Activated T-helper 1 cell treated with Interleukin-2 at 50 U/mL for 16 hours (primary cell): ENCODE results near the gene HECTD1.
"Not testable (repeated sequence)": the region's sequence is repeated elsewhere in the genome, so short reads cannot be mapped to it uniquely, and the experiment has no call there.

ENCODE experiments used
- DNase-seq: peaks from one replicate; pipeline ENCODE4 v3.0.0-alpha.2; 2020; ENCODE audit warnings: low read depth

HECTD1 gene

DNA sequence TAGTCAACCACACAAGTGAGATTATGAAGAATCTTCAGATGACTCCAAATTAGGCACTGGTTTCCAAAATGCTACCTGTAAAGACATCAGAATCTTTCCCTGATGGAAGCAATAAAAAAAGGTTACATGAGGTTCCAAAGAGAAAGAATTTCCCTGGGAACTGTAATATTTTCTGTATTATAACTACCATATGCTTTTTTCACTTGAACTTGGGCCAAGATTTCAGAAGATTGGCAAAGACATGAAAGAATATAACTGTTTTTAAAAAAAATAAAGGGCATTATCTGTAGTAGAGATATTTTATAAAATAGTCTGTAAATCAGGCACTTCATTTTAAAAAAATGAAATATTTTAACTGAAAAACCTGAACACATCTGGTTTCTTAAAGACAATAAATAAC, 12.9 kb downstream of the HECTD1 start:
- DNase-seq = no peak

GRCh38 chr14:31194095-31194494, 13.5 kb downstream of the HECTD1 start:
- DNase-seq = no peak

DNA sequence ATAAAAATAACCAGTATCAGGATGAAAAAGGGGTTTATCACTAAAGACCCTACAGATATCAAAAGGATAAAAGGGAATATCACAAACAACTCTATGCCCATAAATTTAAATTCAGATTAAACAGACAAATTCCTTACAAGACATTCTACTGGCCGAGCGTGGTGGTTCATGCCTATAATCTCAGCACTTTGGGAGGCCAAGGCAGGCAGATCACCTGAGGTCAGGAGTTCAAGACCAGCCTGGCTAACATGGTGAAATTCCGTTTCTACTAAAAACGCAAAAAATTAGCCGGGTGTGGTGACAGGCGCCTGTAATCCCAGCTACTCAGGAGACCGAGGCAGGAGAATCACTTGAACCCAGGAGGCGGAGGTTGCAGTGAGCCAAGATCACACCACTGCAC, 15.0 kb downstream of the HECTD1 start:
- DNase-seq = not testable (repeated sequence)

- no peak for DNase-seq
Measured at GRCh38 chr14:31190717-31191263, 16.8 kb downstream of the HECTD1 start.

DNA sequence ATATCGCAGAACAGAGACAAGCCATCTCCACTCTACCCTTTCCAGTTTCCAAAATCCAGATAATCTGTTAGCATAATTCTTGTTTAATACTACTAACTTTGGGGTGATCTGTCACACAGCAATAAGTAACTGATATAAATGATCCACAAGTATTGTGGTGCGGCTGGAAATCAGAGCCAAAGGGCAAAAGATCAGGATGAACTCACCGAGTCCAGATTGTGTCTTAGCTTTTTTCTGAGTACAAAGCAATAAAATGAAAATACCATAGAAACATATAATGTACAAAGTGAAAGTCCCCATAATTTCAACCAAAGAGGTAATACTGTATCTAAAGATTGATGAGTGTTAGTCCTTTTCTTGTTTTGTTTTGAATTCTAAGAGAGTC, 17.4 kb downstream of the HECTD1 start:
- no peak for DNase-seq

DNA sequence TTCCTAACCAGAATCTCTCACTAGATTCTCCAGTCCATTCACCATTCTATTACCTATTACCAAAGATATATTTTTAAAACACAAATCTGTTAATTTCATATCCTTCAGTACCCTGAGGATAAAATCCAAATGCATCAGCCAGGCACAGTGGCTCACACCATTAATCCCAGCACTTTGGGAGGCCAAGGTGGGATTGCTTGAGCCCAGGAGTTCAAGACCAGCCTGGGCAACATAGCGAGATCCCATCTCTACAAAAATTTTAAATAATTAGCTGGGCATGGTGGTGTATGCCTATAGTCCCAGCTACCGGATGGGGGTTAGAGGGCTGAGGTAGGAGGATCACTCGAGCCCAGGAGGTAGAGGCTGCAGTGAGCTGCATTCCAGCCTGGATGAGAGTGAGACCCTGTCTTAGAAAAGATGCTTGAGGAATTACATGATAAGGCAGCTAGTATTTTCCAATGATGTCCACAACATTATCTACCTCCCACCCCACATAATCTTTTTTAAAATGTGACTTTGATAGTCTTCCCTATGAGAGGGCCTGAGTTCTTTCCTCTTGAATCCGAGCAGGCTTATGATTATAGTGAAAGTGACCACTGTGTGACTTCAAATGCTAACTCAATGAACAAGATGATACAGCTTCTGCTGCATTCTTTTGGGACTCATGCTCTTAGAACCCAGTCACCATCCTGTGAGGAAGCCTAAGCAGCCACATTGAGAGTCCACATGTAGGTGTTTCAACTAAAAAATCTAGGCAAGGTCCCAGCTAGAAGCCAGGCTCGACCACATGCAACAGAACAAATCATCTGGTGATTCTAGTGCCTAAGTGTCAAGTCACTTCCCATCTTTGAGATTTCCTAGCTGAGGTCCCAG, 18.0 kb downstream of the HECTD1 start:
- no peak for DNase-seq

GRCh38 chr14:31188744-31189143, 18.8 kb downstream of the HECTD1 start:
- DNase-seq = no peak

- not testable (repeated sequence) for DNase-seq
Measured at GRCh38 chr14:31182016-31182415, 25.6 kb downstream of the HECTD1 start.

GRCh38 chr14:31181271-31181670, 26.3 kb downstream of the HECTD1 start:
- DNase-seq = no peak

- no peak for DNase-seq
Measured at GRCh38 chr14:31180299-31181051, 27.1 kb downstream of the HECTD1 start.

DNA sequence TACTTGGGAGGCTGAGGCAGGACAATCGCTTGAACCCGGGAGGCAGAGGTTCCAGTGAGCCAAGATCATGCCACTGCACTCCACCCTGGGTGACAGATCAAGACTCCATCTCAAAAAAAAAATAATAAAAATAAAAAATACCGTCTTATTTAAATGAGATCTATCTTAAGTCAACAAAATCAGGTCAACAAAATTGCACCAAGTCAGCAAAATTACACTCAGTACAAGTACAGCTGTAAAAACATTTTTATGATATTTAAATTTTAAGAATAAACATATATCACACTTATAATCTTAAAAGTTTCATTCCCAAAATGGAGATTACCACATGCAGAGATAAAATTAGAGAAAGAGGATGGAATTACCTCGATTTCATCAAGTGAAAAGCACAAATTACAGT, 33.2 kb downstream of the HECTD1 start:
- no peak for DNase-seq

GRCh38 chr14:31173120-31173837, 34.3 kb downstream of the HECTD1 start:
- DNase-seq = no peak

- DNase-seq = no peak
Measured at GRCh38 chr14:31172084-31172483, 35.5 kb downstream of the HECTD1 start.

DNA sequence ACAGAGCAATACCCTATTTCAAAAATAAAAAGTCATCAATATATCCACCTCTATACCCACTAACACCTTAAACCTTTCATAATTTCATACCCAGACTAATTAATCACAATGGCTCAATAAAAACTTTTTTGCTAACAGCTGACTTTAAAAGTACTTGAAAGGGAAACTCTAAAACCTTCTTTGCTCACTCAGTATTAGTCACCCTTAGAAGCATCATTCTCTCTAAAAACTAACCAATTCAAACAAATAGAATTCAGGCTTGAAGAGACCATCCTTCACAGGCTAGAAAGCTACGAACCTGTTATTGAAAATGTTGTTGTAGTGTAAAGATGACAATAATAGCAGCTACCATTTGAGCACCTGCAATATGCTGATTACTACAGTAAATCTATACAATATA, 37.2 kb downstream of the HECTD1 start:
- no peak for DNase-seq

GRCh38 chr14:31169877-31170276, 37.7 kb downstream of the HECTD1 start:
- DNase-seq = no peak

GRCh38 chr14:31167032-31167431, 40.6 kb downstream of the HECTD1 start:
- no peak for DNase-seq

GRCh38 chr14:31166271-31166561, 41.4 kb downstream of the HECTD1 start:
- no peak for DNase-seq

GRCh38 chr14:31164115-31164514, 43.5 kb downstream of the HECTD1 start:
- DNase-seq = no peak

DNA sequence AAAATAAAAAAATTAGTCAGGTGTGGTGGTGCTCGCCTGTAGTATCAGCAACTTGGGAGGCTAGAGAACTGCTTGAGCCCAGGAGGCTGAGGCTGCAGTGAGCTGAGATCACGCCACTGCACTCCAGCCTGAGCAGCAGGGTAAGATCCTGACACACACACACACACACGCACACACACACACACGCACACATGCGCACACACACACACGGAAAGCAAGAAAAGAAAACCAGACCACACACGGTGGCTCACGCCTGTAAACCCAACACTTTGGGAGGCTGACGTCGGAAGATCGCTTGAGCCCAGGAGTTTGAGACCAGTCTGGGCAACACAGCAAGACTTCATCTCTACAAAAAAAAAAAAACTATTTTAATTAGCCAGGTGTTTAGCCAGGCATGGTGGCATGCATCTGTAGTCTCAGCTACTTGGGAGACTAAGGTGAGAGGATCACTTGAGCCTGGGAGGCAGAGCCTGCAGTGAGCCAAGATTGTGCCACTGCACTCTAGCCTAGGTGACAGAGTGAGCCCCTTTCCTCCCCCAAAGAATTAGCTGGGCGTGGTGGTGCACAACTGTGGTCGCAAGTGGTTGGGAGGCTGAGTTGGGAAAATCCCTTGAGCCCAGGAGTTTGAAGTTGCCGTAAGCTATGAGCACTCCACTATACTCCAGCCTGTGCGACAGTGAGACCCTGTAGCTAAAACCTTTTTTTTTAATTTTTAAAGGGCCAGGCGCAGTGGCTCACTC, 44.5 kb downstream of the HECTD1 start:
- DNase-seq = no peak

GRCh38 chr14:31161274-31161673, 46.3 kb downstream of the HECTD1 start:
- DNase-seq = no peak

GRCh38 chr14:31159682-31160296, 47.8 kb downstream of the HECTD1 start:
- DNase-seq = no peak
